ENCODE measurements around the gene TFR2. TPM values are rescaled to one million over a fixed set of nuclear protein-coding genes. Genes with fewer than 3 reads are reported as not detected.

The TFR2 gene
- total and polyA plus RNA-seq, 2 of the 13 experiments (the other 11 are each of a cell fraction or from before 2014, with no cell fraction given), result 36.9 to 64.2 TPM

- TF ChIP-seq SIN3A (IDR thresholded peaks at IDR 0.05; ENCODE audit: borderline replicate concordance, low read depth, low read length) (no peak; the same call in 1 of the 2 replicates), SNAPC4 (CRISPR knock-in tag; IDR thresholded peaks at IDR 0.05) (no peak), CTCF (CRISPR knock-in tag; IDR thresholded peaks at IDR 0.05) (peak; percentile 25; the same call in 1 of the 2 replicates), ZNF574 (CRISPR knock-in tag; IDR thresholded peaks at IDR 0.05) (0 out of 2 replicates have a peak, but pooled peaks have one; percentile 17), IKZF5 (CRISPR knock-in tag; IDR thresholded peaks at IDR 0.05) (no peak; the same call in 1 of the 2 replicates), TFDP2 (CRISPR knock-in tag; IDR thresholded peaks at IDR 0.05) (no peak), MAX (IDR thresholded peaks at IDR 0.05) (no peak), HOMEZ (CRISPR knock-in tag; IDR thresholded peaks at IDR 0.05; ENCODE audit: low read depth) (no peak), KDM5B (CRISPR knock-in tag; IDR thresholded peaks at IDR 0.05; ENCODE audit: borderline replicate concordance) (peak; percentile 52; the same call in 1 of the 2 replicates), ZNF326 (CRISPR knock-in tag; IDR thresholded peaks at IDR 0.05; ENCODE audit: borderline replicate concordance) (peak; percentile 88; the same call in 1 of the 2 replicates), ZBTB14 (CRISPR knock-in tag; IDR thresholded peaks at IDR 0.05) (no peak)
These were observed 70.2 kb downstream of the TFR2 start (continued) for GRCh38 chr7:100570954-100571828.
